Activated CD4-positive, CD25-positive, alpha-beta regulatory T cell treated with anti-CD3 and anti-CD28 coated beads, Interleukin-2, amount 50 U/mL, for 72 hours (primary cell): ENCODE measurements around the gene FLG.
"Not testable (repeated sequence)": the region's sequence is repeated elsewhere in the genome, so short reads cannot be mapped to it uniquely, and the experiment has no call there.

ENCODE experiments used
- DNase-seq: peaks from one replicate; pipeline ENCODE4 v3.0.0; 2021

FLG gene

GRCh38 chr1:152325111-152325510, at the start of gene FLG:
FLG (minus strand) TSS chr1:152325239; CDS start chr1:152315456, 9,783 bp downstream.
- no peak for DNase-seq

DNA sequence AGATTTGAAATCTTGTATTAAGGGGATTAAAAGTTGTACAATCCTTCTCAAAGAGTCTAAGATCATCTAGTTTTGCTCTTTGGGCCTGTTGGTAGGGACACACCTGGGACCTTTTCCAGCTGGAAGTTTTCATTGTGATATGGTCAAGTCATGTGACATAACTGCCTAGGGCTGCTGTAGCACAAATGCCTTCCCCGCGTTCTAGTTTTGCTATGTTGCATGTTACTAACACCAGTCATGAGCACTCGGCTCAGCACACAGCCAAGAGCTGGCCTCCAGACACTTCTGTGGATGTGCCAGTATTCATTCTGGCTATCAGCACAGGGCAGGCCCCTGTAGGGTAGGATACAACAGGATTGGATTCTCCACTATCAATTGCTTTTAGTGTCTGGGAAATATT, 49.4 kb upstream of the FLG start:
- no peak for DNase-seq

GRCh38 chr1:152372672-152373071, 47.6 kb upstream of the FLG start:
- DNase-seq, result no peak

- no peak for DNase-seq
Measured at GRCh38 chr1:152367436-152367835, 42.4 kb upstream of the FLG start.

DNA sequence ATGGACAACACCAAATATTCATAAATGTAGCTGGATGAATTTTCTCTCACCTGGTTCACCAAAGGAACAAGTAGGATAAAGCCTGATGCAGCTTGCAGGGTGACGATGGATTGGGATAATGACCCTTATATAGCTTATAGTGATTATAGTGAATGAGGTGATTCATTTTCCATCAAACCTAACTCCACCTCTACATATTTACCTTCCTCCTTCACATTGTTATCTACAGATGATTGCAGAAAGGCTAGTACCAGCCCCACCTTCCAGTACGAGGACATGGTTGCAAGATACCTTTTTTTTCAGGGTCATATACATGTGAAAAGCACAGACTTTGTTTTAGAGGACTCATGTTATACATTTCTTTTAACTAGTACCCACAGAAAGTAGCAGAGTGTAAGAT, 34.9 kb upstream of the FLG start, which contains the start of gene FLG2:
Gene FLG2, minus strand, starts transcription at position 101 of the 400 bp plus-strand sequence. CDS start 1,122 bp downstream, outside the sequence.
- DNase-seq, result no peak

DNA sequence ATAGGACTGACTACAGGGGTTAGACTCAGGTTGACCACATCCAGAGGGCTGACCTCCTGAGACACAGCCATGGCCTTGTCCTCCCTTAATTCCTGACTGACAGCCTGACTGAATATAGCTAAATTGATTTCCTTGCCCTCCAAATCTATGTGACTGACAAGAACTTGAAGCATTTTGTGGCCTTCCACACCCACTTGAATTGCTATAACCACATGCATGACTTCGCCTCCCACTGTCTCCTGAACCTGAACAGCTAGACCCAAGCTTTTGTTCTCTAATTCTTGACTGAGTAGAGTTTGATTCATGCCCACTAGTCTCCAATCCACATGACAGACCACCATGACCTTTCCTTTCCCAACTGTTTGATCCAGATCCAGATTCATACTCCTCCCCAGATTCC, 31.7 kb upstream of the FLG start:
- DNase-seq, result no peak

- no peak for DNase-seq
Measured at GRCh38 chr1:152349611-152350010, 24.6 kb upstream of the FLG start.

DNA sequence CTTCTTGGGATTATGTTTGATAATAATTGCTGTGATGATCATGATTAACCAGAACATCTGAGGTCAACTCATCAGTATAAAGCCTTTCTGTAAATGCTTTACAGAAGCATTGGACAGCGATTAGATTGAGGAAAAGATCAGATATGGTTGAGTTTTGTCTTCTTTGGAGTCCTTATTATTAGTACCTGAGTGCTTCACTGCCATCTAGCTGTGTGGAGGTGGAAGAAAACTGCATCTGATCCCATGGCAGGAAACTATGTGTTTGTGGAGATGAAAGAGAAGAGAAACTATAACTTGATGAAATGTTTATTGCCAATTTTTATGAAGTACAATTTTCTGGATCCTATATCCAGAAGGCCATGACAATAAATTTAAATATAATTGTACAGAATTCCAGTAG, 23.4 kb upstream of the FLG start:
- no peak for DNase-seq

- no peak for DNase-seq
Measured at GRCh38 chr1:152347116-152347728, 22.2 kb upstream of the FLG start.

- no peak for DNase-seq
Measured at GRCh38 chr1:152344438-152344837, 19.4 kb upstream of the FLG start.

- DNase-seq, result no peak
Measured at GRCh38 chr1:152343006-152343405, 18.0 kb upstream of the FLG start.

DNA sequence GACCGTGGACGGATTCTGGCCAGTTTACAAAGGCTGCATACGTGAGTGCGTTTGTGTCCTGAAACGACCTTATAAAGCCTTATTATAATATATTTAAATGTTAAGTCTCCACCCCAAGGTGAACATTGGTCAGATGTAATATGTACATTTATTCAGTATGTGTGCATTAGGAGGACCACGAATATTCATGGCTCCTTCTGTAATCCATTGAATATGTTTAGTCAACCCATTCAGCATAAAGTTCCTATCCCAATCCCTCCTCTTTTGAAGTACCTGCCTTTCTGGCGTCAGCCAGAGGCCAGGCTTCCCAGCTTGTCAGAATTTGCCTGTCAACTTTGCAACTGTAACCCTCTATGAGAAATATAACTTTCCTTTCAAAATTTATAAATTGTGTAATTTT, 10.4 kb upstream of the FLG start:
- DNase-seq, result no peak

- DNase-seq, result no peak
Measured at GRCh38 chr1:152328801-152329391, 3.9 kb upstream of the FLG start.

- no peak for DNase-seq
Measured at GRCh38 chr1:152313970-152314369, 11.1 kb downstream of the FLG start.

- no peak for DNase-seq
Measured at GRCh38 chr1:152313319-152313801, 11.7 kb downstream of the FLG start.

DNA sequence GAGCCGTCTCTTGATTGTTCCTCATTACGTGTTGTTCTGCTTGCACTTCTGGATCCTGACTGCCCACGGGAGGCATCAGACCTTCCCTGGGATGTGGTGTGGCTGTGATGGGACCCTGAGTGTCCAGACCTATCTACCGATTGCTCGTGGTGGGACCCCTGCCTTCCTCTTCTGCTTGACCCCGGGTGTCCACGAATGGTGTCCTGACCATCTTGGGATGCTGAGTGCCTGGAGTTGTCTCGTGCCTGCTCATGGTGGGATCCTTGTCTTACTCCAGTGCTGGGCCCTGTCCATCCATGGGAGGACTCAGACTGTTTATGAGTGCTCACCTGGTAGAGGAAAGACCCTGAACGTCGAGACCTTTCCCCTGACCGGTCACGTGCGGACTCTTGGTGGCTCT, 12.9 kb downstream of the FLG start:
- DNase-seq, result not testable (repeated sequence)

DNA sequence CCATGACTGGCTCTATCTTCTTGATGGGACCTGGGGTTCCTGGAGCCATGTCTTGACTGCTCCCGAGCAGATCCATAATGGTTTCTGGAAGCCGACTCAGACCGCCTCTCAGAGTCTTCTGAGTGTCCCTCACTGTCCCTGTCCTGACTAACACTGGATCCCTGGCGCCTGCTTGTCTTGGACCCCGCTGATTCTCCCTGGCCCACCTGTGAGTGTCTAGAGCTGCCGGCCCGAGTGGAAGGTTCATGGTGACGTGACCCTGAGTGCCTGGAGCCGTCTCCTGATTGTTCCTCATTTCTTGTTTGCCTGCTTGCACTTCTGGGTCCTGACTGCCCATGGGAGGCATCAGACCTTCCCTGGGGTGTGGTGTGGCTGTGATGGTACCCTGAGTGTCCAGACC, 15.1 kb downstream of the FLG start:
- no peak for DNase-seq

DNA sequence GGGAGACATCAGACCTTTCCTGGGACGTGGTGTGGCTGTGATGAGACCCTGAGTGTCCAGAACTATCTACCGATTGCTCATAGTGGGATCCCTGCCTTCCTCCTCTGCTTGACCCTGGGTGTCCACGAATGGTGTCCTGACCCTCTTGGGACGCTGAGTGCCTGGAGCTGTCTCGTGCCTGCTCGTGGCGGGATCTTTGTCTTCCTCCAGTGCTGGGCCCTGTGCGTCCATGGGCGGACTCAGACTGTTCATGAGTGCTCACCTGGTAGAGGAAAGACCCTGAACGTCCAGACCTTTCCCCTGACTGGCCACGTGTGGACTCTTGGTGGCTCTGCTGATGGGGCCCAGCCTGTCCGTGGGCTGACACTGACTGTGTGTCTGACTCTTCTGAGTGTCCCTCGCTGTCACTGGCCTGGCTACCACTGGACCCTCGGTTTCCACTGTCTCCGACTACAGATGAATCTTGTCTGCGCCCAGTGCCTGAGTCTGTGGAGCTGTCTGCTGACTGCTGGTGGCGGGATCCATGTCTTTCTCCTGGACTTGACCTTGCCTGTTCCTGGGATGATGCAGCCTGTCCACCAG, 15.6 kb downstream of the FLG start:
- not testable (repeated sequence) for DNase-seq

- not testable (repeated sequence) for DNase-seq
Measured at GRCh38 chr1:152308758-152309157, 16.3 kb downstream of the FLG start.

- DNase-seq, result not testable (repeated sequence)
Measured at GRCh38 chr1:152307970-152308369, 17.1 kb downstream of the FLG start.

DNA sequence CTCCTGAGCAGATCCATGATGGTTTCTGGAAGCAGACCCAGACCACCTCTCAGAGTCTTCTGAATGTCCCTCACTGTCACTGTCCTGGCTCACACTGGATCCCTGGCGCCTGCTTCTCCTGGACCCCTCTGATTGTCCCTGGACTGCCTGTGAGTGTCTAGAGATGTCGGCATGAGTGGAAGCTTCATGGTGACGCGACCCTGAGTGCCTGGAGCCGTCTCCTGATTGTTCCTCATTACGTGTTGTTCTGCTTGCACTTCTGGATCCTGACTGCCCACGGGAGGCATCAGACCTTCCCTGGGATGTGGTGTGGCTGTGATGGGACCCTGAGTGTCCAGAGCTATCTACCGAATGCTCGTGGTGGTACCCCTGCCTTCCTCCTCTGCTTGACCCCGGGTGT, 18.9 kb downstream of the FLG start:
- not testable (repeated sequence) for DNase-seq

DNA sequence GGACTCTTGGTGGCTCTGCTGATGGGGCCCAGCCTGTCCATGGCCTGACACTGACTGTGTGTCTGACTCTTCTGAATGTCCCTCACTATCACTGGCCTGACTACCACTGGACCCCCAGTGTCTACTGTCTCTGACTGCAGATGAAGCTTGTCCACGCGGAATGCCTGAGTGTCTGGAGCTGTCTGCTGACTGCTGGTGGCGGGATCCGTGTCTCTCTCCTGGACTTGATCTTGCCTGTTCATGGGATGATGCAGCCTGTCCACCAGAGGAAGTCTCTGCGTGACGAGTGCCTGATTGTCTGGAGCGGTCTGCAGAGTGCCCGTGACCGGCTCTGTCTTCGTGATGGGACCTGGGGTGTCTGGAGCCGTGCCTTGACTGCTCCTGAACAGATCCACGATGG, 20.3 kb downstream of the FLG start:
- DNase-seq, result not testable (repeated sequence)

DNA sequence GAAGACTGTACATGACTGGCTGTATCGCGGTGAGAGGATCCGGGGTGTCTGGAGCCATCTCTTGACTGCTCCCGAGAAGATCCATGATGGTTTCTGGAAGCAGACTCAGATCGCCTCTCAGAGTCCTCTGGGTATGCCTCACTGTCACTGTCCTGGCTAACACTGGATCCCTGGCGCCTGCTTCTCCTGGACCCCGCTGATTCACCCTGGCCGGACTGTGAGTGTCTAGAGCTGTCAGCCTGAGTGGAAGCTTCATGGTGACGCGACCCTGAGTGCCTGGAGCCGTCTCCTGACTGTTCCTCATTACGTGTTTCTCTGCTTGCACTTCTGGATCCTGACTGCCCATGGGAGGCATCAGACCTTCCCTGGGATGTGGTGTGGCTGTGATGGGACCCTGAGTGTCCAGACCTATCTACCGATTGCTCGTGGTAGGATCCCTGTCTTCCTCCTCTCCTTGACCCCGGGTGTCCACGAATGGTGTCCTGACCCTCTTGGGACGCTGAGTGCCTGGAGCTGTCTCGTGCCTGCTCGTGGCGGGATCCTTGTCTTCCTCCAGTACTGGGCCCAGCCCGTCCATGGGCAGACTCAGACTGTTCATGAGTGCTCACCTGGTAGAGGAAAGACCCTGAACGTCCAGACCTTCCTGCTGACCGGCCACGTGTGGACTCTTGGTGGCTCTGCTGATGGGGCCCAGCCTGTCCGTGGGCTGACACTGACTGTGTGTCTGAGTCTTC, 21.7 kb downstream of the FLG start:
- DNase-seq, result not testable (repeated sequence)

DNA sequence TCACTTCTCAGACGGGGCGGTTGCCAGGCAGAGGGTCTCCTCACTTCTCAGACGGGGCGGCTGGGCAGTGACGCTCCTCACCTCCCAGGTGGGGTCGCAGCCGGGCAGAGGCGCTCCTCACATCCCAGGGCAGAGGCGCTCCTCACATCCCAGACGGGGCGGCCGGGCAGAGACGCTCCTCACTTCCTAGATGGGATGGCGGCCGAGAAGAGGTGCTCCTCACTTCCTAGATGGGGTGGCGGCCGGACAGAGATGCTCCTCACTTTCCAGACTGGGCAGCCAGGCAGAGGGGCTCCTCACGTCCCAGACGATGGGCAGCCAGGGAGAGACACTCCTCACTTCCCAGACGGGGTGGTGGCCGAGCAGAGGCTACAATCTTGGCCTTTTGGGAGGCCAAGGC, 68.6 kb downstream of the FLG start:
- DNase-seq, result not testable (repeated sequence)
